ENCODE measurements around the gene SENP3.

The SENP3 gene

GRCh38 chr17:7557147-7557764 is 4.5 kb upstream of the SENP3 start:
- H3K27me3 ChIP-seq (ENCODE audit: control insufficient read depth, insufficient read depth, low read length): no peaks in the 10 kb centered on the region

GRCh38 chr17:7557775-7558543 is 3.8 kb upstream of the SENP3 start:
- peak overlapping the region; percentile 33 for H3K4me3 ChIP-seq (ENCODE audit: low read depth, low read length)
- peak overlapping the region; percentile 31 for H3K9ac ChIP-seq (ENCODE audit: low read length)

More at GRCh38 chr17:7557147-7557764, 4.5 kb upstream of the SENP3 start:
- no peak overlapping the region for H3K27ac ChIP-seq (ENCODE audit: low read depth, low read length)
- no peaks in the 10 kb centered on the region for H3K36me3 ChIP-seq (ENCODE audit: control insufficient read depth, insufficient read depth, low read length)
- H3K4me1 ChIP-seq (ENCODE audit: control insufficient read depth, insufficient read depth, low read length): peaks cover 39% of the 10 kb centered on the region
- no peaks in the 10 kb centered on the region for H3K9me3 ChIP-seq (ENCODE audit: control insufficient read depth, insufficient read depth, low read depth, low read length)
- no peak overlapping the region for H3K4me3 ChIP-seq (ENCODE audit: low read depth, low read length)
- no peak overlapping the region for H3K9ac ChIP-seq (ENCODE audit: low read length)

GRCh38 chr17:7558544-7559319 is 3.0 kb upstream of the SENP3 start, which contains the start of gene TNFSF13:
Gene TNFSF13, plus strand, starts transcription at chr17:7558750. Its CDS starts 290 bp downstream, at chr17:7559040.
- Histone ChIP-seq H3K4me1 (ENCODE audit: control insufficient read depth, insufficient read depth, low read length) (peaks cover 39% of the 10 kb centered on the region), H3K9ac (ENCODE audit: low read length) (peak within 1 kb of the TSS; percentile 31)

More at GRCh38 chr17:7557775-7558543, 3.8 kb upstream of the SENP3 start:
- Histone ChIP-seq H3K27me3 (ENCODE audit: control insufficient read depth, insufficient read depth, low read length) (no peaks in the 10 kb centered on the region), H3K9me3 (ENCODE audit: control insufficient read depth, insufficient read depth, low read depth, low read length) (no peaks in the 10 kb centered on the region), H3K27ac (ENCODE audit: low read depth, low read length) (no peak overlapping the region), H3K36me3 (ENCODE audit: control insufficient read depth, insufficient read depth, low read length) (no peaks in the 10 kb centered on the region), H3K4me1 (ENCODE audit: control insufficient read depth, insufficient read depth, low read length) (peaks cover 39% of the 10 kb centered on the region)

GRCh38 chr17:7559320-7560171 is 2.2 kb upstream of the SENP3 start:
- Histone ChIP-seq H3K9me3 (ENCODE audit: control insufficient read depth, insufficient read depth, low read depth, low read length) (no peaks in the 10 kb centered on the region), H3K9ac (ENCODE audit: low read length) (no peak overlapping the region)

More at GRCh38 chr17:7558544-7559319, 3.0 kb upstream of the SENP3 start, which contains the start of gene TNFSF13:
- Histone ChIP-seq H3K4me3 (ENCODE audit: low read depth, low read length) (peak within 1 kb of the TSS; percentile 33), H3K27me3 (ENCODE audit: control insufficient read depth, insufficient read depth, low read length) (no peaks in the 10 kb centered on the region), H3K27ac (ENCODE audit: low read depth, low read length) (no peak within 1 kb of the TSS), H3K36me3 (ENCODE audit: control insufficient read depth, insufficient read depth, low read length) (peaks cover 3% of the 10 kb centered on the region), H3K9me3 (ENCODE audit: control insufficient read depth, insufficient read depth, low read depth, low read length) (no peaks in the 10 kb centered on the region)

GRCh38 chr17:7560172-7561027 is 1.3 kb upstream of the SENP3 start:
- H3K4me1 ChIP-seq (ENCODE audit: control insufficient read depth, insufficient read depth, low read length): peaks cover 39% of the 10 kb centered on the region
- peaks cover 20% of the 10 kb centered on the region for H3K36me3 ChIP-seq (ENCODE audit: control insufficient read depth, insufficient read depth, low read length)
- peak overlapping the region; percentile 41 for H3K9ac ChIP-seq (ENCODE audit: low read length)
- H3K27ac ChIP-seq (ENCODE audit: low read depth, low read length): no peak overlapping the region
- peak overlapping the region; percentile 88 for H3K4me3 ChIP-seq (ENCODE audit: low read depth, low read length)
- H3K9me3 ChIP-seq (ENCODE audit: control insufficient read depth, insufficient read depth, low read depth, low read length): no peaks in the 10 kb centered on the region
- no peaks in the 10 kb centered on the region for H3K27me3 ChIP-seq (ENCODE audit: control insufficient read depth, insufficient read depth, low read length)

More at GRCh38 chr17:7559320-7560171, 2.2 kb upstream of the SENP3 start:
- Histone ChIP-seq H3K4me1 (ENCODE audit: control insufficient read depth, insufficient read depth, low read length) (peaks cover 39% of the 10 kb centered on the region), H3K36me3 (ENCODE audit: control insufficient read depth, insufficient read depth, low read length) (peaks cover 11% of the 10 kb centered on the region), H3K27ac (ENCODE audit: low read depth, low read length) (no peak overlapping the region), H3K4me3 (ENCODE audit: low read depth, low read length) (peak overlapping the region; percentile 88; the same call in 1 of the 2 replicates), H3K27me3 (ENCODE audit: control insufficient read depth, insufficient read depth, low read length) (no peaks in the 10 kb centered on the region)

GRCh38 chr17:7561028-7561575 is 617 bp upstream of the SENP3 start:
- Histone ChIP-seq H3K4me1 (ENCODE audit: control insufficient read depth, insufficient read depth, low read length) (peaks cover 39% of the 10 kb centered on the region), H3K36me3 (ENCODE audit: control insufficient read depth, insufficient read depth, low read length) (peaks cover 27% of the 10 kb centered on the region), H3K4me3 (ENCODE audit: low read depth, low read length) (peak overlapping the region; percentile 88), H3K9ac (ENCODE audit: low read length) (peak overlapping the region; percentile 89), H3K9me3 (ENCODE audit: control insufficient read depth, insufficient read depth, low read depth, low read length) (no peaks in the 10 kb centered on the region), H3K27ac (ENCODE audit: low read depth, low read length) (peak overlapping the region; percentile 78; the same call in 1 of the 2 replicates), H3K27me3 (ENCODE audit: control insufficient read depth, insufficient read depth, low read length) (no peaks in the 10 kb centered on the region)

- Histone ChIP-seq H3K4me1 (ENCODE audit: control insufficient read depth, insufficient read depth, low read length) (peaks cover 36% of the 10 kb centered on the region), H3K9ac (ENCODE audit: low read length) (peak overlapping the region; percentile 76), H3K9me3 (ENCODE audit: control insufficient read depth, insufficient read depth, low read depth, low read length) (no peaks in the 10 kb centered on the region), H3K4me3 (ENCODE audit: low read depth, low read length) (peak overlapping the region; percentile 88), H3K36me3 (ENCODE audit: control insufficient read depth, insufficient read depth, low read length) (peaks cover 35% of the 10 kb centered on the region), H3K27ac (ENCODE audit: low read depth, low read length) (peak overlapping the region; percentile 78; the same call in 1 of the 2 replicates), H3K27me3 (ENCODE audit: control insufficient read depth, insufficient read depth, low read length) (no peaks in the 10 kb centered on the region)
Measured at GRCh38 chr17:7562208-7562605, 488 bp downstream of the SENP3 start.

- H3K36me3 ChIP-seq (ENCODE audit: control insufficient read depth, insufficient read depth, low read length): peaks cover 40% of the 10 kb centered on the region
- no peaks in the 10 kb centered on the region for H3K9me3 ChIP-seq (ENCODE audit: control insufficient read depth, insufficient read depth, low read depth, low read length)
- H3K9ac ChIP-seq (ENCODE audit: low read length): no peak overlapping the region
- H3K27me3 ChIP-seq (ENCODE audit: control insufficient read depth, insufficient read depth, low read length): no peaks in the 10 kb centered on the region
- H3K27ac ChIP-seq (ENCODE audit: low read depth, low read length): no peak overlapping the region
- H3K4me3 ChIP-seq (ENCODE audit: low read depth, low read length): peak overlapping the region; percentile 88; the same call in 1 of the 2 replicates
- H3K4me1 ChIP-seq (ENCODE audit: control insufficient read depth, insufficient read depth, low read length): peaks cover 25% of the 10 kb centered on the region
Measured at GRCh38 chr17:7563115-7563869, 1.6 kb downstream of the SENP3 start.

GRCh38 chr17:7569571-7569970 is 7.9 kb downstream of the SENP3 start:
- Histone ChIP-seq H3K4me1 (ENCODE audit: control insufficient read depth, insufficient read depth, low read length) (peaks cover 2% of the 10 kb centered on the region; the same call in 1 of the 2 replicates), H3K27ac (ENCODE audit: low read depth, low read length) (no peak overlapping the region), H3K9me3 (ENCODE audit: control insufficient read depth, insufficient read depth, low read depth, low read length) (no peaks in the 10 kb centered on the region), H3K36me3 (ENCODE audit: control insufficient read depth, insufficient read depth, low read length) (peaks cover 73% of the 10 kb centered on the region), H3K4me3 (ENCODE audit: low read depth, low read length) (no peak overlapping the region), H3K9ac (ENCODE audit: low read length) (no peak overlapping the region), H3K27me3 (ENCODE audit: control insufficient read depth, insufficient read depth, low read length) (no peaks in the 10 kb centered on the region)

Measured in HUES6 (cell line).